ENCODE measurements around the gene PEX6.

GRCh38 chr6:42923666-42924065, 55.3 kb downstream of the PEX6 start:
- TF ChIP-seq, protein P1, sequence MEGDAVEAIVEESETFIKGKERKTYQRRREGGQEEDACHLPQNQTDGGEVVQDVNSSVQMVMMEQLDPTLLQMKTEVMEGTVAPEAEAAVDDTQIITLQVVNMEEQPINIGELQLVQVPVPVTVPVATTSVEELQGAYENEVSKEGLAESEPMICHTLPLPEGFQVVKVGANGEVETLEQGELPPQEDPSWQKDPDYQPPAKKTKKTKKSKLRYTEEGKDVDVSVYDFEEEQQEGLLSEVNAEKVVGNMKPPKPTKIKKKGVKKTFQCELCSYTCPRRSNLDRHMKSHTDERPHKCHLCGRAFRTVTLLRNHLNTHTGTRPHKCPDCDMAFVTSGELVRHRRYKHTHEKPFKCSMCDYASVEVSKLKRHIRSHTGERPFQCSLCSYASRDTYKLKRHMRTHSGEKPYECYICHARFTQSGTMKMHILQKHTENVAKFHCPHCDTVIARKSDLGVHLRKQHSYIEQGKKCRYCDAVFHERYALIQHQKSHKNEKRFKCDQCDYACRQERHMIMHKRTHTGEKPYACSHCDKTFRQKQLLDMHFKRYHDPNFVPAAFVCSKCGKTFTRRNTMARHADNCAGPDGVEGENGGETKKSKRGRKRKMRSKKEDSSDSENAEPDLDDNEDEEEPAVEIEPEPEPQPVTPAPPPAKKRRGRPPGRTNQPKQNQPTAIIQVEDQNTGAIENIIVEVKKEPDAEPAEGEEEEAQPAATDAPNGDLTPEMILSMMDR (IDR thresholded peaks at IDR 0.05; ENCODE audit: low read length): no peak
- no peak for TF ChIP-seq EZH2 (optimal IDR thresholded peaks at IDR 0.05; ENCODE audit: low read depth, low read length)
- no peak for TF ChIP-seq EZH2phosphoT487 (IDR thresholded peaks at IDR 0.05; ENCODE audit: low read length)

All from MM.1S (cell line).